NT2/D1 (cell line): ENCODE measurements around the gene PAQR5.

Source experiments
- DNase-seq: peaks from one replicate; pipeline ENCODE4 v3.0.0-alpha.2; 2011; ENCODE audit warnings: low read depth, low spot score
- H3K27me3 ChIP-seq: 2 replicates; pipeline ENCODE4 v1.6.0; 2011; ENCODE audit warnings: mild to moderate bottlenecking; ENCODE audit not compliant: insufficient read length, insufficient read depth
- H3K36me3 ChIP-seq: 2 replicates; pipeline ENCODE4 v1.6.1; 2011; ENCODE audit warnings: mild to moderate bottlenecking, low read length, mixed read lengths; ENCODE audit not compliant: insufficient read depth, insufficient read length
- H3K4me1 ChIP-seq: 2 replicates; pipeline ENCODE4 v1.5.1; 2011; ENCODE audit not compliant: insufficient read depth, insufficient read length
- H3K4me3 ChIP-seq: 2 replicates; pipeline ENCODE4 v1.5.1; 2011; ENCODE audit warnings: low read depth; ENCODE audit not compliant: insufficient read length
- H3K9ac ChIP-seq: 2 replicates; pipeline ENCODE4 v1.6.0; 2011; ENCODE audit warnings: low read depth; ENCODE audit not compliant: insufficient read length
- H3K9me3 ChIP-seq: 2 replicates; pipeline ENCODE4 v1.5.1; 2011; ENCODE audit warnings: mild to moderate bottlenecking, low read length; ENCODE audit not compliant: insufficient read depth
- SUZ12 ChIP-seq: IDR thresholded peaks from 2 replicates; pipeline ENCODE4 v1.6.1; 2011; ENCODE audit not compliant: insufficient read length, insufficient read depth; ENCODE audit errors: extremely low read depth
- YY1 ChIP-seq: IDR thresholded peaks from 2 replicates; pipeline ENCODE4 v1.6.1; 2011; ENCODE audit not compliant: insufficient read length, insufficient read depth
- ZNF274 ChIP-seq: IDR thresholded peaks from 2 replicates; pipeline ENCODE4 v1.6.1; 2011; ENCODE audit warnings: mild to moderate bottlenecking, low read depth, low read length

The PAQR5 gene

DNA sequence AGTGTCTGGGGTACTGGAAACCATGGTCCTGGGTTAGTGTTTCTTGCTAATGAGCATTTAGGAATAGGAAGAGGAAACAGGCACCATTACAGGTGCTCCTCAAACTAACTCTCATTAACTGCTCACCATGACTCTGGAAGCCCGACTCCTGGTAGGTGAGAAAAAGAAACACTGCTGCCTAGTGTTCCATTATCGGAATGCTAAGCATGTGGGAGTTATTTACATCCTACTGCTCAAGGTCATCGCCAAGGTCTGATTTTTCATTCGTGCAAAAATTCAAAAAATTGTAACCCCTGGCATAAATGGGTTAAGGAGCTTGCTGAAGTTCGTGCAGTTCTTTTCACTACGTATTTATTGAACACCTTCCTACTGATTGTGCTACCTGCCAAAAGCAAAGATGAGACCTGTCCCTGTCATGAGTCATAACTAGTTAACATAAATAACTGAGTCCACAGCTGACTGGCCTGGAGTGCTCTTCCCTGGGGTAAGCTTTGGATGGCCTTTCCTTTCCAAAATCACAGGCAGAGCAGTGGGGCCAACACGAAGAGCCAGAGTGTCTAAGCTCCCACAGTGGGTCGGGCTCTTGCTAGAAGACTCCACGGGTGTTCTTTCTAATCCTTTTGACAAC lies 22.7 kb upstream of the PAQR5 start:
- H3K9ac ChIP-seq: no peak overlapping the region
- H3K4me3 ChIP-seq: no peak overlapping the region
- no peaks in the 10 kb centered on the region for H3K27me3 ChIP-seq
- H3K4me1 ChIP-seq: no peaks in the 10 kb centered on the region
- no peak for DNase-seq
- H3K9me3 ChIP-seq: no peaks in the 10 kb centered on the region
- no peaks in the 10 kb centered on the region for H3K36me3 ChIP-seq
- TF ChIP-seq SUZ12 (no peak), YY1 (no peak), ZNF274 (no peak)

DNA sequence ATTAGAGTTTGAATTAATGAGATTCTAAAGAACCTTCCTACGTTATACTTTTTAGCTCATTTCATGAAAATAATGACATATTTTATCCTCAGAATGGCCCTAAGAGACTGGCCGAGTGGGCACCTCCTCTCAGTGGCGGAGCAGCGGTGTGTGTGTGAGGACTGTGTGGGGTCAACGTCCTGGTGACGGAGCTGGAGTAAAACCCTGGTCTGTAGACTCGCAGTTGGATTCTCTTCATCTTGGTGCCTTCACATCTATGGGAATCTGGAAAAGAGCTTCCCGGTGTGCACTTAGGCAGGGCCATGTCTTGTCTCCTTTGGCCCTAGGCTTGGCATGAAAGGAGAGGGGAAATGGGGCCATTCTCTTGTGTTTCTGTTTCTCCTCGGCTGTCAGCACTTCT lies 21.4 kb upstream of the PAQR5 start:
- H3K9me3 ChIP-seq: no peaks in the 10 kb centered on the region
- no peaks in the 10 kb centered on the region for H3K4me1 ChIP-seq

DNA sequence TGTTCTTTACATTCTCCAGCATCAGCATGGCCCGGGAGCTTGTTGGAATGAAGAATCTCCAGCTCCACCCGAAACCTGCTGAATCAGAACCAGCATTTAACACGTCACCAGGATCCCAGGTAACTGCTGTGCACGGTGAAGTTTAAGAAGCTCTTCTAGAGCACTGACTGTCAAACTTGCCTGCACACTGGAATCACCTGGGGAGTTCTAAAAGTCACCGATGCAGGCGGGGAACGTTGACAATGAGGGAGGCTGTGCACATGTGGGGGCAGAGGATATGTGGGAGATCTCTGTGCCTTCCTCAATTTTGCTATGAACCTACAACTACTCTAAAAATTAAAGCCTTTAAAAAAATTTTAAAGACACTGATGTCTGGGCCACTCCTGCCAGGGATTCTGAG lies 19.1 kb upstream of the PAQR5 start:
- TF ChIP-seq ZNF274: no peak
- TF ChIP-seq SUZ12: no peak
- TF ChIP-seq YY1: no peak

More for the DNA sequence above, 21.4 kb upstream of the PAQR5 start:
- H3K27me3 ChIP-seq: no peaks in the 10 kb centered on the region
- H3K4me3 ChIP-seq: no peak overlapping the region
- H3K36me3 ChIP-seq: no peaks in the 10 kb centered on the region
- TF ChIP-seq YY1 (no peak), SUZ12 (no peak), ZNF274 (no peak)
- no peak for DNase-seq
- no peak overlapping the region for H3K9ac ChIP-seq

DNA sequence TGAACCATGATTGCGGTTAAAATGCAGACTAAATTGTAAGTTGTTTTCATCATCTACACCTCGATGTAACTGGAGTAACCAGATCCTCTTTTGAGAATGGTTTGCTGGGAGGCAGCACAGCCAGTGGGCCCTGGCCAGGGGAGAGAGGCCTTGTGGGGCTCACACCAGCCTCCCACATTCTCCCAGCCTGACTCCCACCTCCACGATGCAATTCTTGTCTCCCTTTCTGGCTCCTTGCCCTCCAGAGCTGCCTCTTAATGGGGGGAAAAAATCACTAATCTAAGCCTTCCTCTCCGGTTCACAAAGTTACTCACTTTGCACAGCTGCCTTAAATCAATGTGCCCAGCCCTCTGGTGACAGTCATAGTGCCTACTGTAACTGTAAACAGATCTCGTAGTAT lies 17.9 kb upstream of the PAQR5 start:
- Histone ChIP-seq H3K9me3 (no peaks in the 10 kb centered on the region), H3K9ac (no peak overlapping the region), H3K27me3 (no peaks in the 10 kb centered on the region), H3K4me1 (no peaks in the 10 kb centered on the region), H3K36me3 (no peaks in the 10 kb centered on the region), H3K4me3 (no peak overlapping the region)
- TF ChIP-seq SUZ12 (no peak), ZNF274 (no peak), YY1 (no peak)
- no peak for DNase-seq

More for the DNA sequence above, 19.1 kb upstream of the PAQR5 start:
- no peak for DNase-seq
- H3K36me3 ChIP-seq: no peaks in the 10 kb centered on the region
- no peak overlapping the region for H3K9ac ChIP-seq
- H3K27me3 ChIP-seq: no peaks in the 10 kb centered on the region
- no peaks in the 10 kb centered on the region for H3K4me1 ChIP-seq
- H3K4me3 ChIP-seq: no peak overlapping the region
- no peaks in the 10 kb centered on the region for H3K9me3 ChIP-seq

DNA sequence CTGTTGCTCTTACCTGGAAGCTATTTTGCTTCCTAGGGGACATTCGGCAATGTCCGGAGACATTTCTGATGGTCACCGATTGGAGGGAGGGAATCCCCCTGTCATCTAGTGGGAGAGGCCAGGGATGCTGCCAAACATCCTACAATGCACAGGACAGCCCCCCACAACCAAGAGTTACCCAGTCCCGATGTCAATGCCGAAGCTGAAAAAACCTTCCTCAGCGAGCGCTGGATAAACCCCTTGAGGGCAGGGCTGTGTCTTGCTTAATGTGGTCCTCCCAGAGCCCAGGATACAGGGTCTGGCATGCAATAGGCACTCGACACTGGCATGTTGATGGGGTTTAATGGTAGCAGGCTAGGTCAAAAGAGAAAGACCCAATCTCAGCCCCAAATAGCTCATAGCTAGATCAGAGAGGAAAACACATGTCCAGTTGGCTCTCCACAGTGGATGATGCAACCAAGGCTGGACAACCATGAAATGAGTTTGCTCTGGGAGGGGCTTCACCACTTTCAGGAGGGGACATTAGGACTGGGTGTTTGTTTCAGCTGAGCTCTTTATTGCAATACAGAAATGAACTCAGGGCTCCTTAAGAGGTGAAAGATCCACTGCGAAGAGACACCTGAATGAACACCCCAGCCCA lies 16.5 kb upstream of the PAQR5 start:
- TF ChIP-seq SUZ12: no peak
- no peak for TF ChIP-seq ZNF274
- TF ChIP-seq YY1: no peak
- Histone ChIP-seq H3K4me3 (no peak overlapping the region), H3K9me3 (no peaks in the 10 kb centered on the region), H3K36me3 (no peaks in the 10 kb centered on the region), H3K4me1 (no peaks in the 10 kb centered on the region), H3K9ac (no peak overlapping the region), H3K27me3 (no peaks in the 10 kb centered on the region)
- DNase-seq: no peak

DNA sequence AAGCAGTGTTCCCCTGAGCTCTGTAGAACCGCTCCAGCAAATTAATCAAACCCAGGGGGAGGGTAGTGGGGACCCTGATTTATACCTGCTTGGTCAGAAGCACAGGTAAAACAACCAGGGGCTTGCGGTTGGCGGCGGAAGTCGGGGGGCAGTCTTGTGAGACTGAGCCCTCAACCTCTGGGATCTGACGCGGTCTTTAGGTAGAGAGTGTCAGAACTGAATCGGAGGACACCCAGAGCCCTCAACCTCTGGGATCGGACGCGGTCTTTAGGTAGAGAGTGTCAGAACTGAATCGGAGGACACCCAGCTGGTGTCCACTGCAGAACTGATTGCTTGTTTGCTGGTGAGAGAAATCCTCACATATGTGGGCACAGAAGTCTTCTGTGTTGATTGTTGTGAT lies 12.9 kb upstream of the PAQR5 start:
- H3K27me3 ChIP-seq: no peaks in the 10 kb centered on the region
- H3K9me3 ChIP-seq: no peaks in the 10 kb centered on the region
- H3K9ac ChIP-seq: no peak overlapping the region
- no peak for DNase-seq
- H3K36me3 ChIP-seq: no peaks in the 10 kb centered on the region
- no peak overlapping the region for H3K4me3 ChIP-seq
- H3K4me1 ChIP-seq: no peaks in the 10 kb centered on the region
- no peak for TF ChIP-seq YY1
- TF ChIP-seq ZNF274: no peak
- no peak for TF ChIP-seq SUZ12

DNA sequence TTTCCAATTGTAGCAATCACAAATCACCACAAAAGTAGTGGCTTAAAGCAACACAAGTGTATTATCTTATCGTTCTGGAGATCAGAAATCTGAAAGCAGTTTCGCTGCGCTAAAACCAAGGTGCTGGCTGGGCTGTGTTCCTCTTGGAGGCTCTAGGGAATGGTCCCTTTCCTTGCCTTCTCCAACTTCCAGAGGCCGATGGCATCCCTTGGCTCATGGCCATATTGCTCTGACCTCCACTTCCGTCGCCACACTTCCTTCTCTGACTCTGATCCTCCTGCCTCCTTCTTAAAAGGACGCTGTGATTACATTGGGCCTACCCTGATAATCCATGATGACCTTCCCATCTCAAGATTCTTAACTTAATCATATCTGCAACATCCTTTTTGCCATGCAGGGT lies 10.7 kb upstream of the PAQR5 start:
- TF ChIP-seq YY1 (no peak), ZNF274 (no peak), SUZ12 (no peak)
- Histone ChIP-seq H3K9ac (no peak overlapping the region), H3K9me3 (no peaks in the 10 kb centered on the region), H3K36me3 (no peaks in the 10 kb centered on the region), H3K27me3 (no peaks in the 10 kb centered on the region), H3K4me1 (no peaks in the 10 kb centered on the region), H3K4me3 (no peak overlapping the region)
- no peak for DNase-seq
